OCI-LY3 (cell line): Measurements from ENCODE around the gene PRKCE.

Experiments used
- EZH2phosphoT487 ChIP-seq: fragments of 200-600 bp; shearing (Covaris generic); IDR thresholded peaks from 2 replicates; pipeline ENCODE4 v1.6.1; 2018; ENCODE audit warnings: antibody characterized with exemption, mixed run types, low read depth
- TF ChIP-seq, protein P1 (sequence below): fragments of 200-600, 300-600 bp; sonication (generic); IDR thresholded peaks from 2 replicates; pipeline ENCODE4 v1.5.1; 2014; ENCODE audit warnings: antibody characterized with exemption, low read length, low read depth

DNA sequence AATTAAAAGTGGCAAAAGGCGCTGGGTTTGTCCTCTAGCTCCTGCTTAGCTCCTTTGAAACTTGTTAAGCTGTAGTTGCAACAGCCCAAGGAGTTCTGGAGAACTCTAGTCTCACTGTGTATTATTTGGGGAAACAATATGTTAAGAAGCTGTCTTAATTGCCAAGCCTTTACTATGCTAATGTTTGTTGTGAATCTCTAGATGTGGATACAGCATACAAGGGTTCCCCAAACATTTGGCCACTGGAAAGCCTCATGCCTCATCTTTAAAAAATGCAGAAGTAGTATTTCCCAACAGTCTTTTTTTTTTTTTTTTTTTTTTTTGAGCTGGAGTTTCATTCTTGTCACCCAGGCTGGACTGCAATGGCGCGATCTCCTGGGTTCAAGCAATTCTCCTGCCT is 236.7 kb downstream of the PRKCE start:
- TF ChIP-seq, protein P1, sequence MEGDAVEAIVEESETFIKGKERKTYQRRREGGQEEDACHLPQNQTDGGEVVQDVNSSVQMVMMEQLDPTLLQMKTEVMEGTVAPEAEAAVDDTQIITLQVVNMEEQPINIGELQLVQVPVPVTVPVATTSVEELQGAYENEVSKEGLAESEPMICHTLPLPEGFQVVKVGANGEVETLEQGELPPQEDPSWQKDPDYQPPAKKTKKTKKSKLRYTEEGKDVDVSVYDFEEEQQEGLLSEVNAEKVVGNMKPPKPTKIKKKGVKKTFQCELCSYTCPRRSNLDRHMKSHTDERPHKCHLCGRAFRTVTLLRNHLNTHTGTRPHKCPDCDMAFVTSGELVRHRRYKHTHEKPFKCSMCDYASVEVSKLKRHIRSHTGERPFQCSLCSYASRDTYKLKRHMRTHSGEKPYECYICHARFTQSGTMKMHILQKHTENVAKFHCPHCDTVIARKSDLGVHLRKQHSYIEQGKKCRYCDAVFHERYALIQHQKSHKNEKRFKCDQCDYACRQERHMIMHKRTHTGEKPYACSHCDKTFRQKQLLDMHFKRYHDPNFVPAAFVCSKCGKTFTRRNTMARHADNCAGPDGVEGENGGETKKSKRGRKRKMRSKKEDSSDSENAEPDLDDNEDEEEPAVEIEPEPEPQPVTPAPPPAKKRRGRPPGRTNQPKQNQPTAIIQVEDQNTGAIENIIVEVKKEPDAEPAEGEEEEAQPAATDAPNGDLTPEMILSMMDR: no peak
- no peak for TF ChIP-seq EZH2phosphoT487
